Measurements from ENCODE around the gene SLC23A2. TPM values are rescaled to one million over a fixed set of nuclear protein-coding genes. Genes with fewer than 3 reads are reported as not detected.
"Not testable (repeated sequence)": the region's sequence is repeated elsewhere in the genome, so short reads cannot be mapped to it uniquely, and the experiment has no call there.

The SLC23A2 gene
- total RNA-seq, 4 donors from 2014 or later = 2.6 to 3.6 (median 3.1) TPM

- H3K4me3 ChIP-seq = no peak overlapping the region
- no peak overlapping the region for H3K27ac ChIP-seq
- ATAC-seq (no peak), DNase-seq (no peak)
- H3K36me3 ChIP-seq = no peaks in the 10 kb centered on the region
- in situ Hi-C loops (cut with MboI; ENCODE audit: low sequenced_read_pairs in 4 of 4) (no loop called here), intact Hi-C loops (cut with DNase I; ENCODE audit: low total_unique reads) (no loop called here)
- TF ChIP-seq POLR2A (IDR thresholded peaks at IDR 0.05) (no peak), CTCF (IDR thresholded peaks at IDR 0.05 in 4 of 5, conservative IDR thresholded peaks at IDR 0.05 in 1 of 5) (no peak)
- H3K27me3 ChIP-seq = no peaks in the 10 kb centered on the region
- H3K9me3 ChIP-seq = no peaks in the 10 kb centered on the region
- H3K4me1 ChIP-seq = no peaks in the 10 kb centered on the region
Observed at GRCh38 chr20:5024982-5025381, 23.7 kb upstream of the SLC23A2 start.

GRCh38 chr20:5024103-5024502 is 22.8 kb upstream of the SLC23A2 start:
- Histone ChIP-seq H3K27ac (no peak overlapping the region), H3K9me3 (no peaks in the 10 kb centered on the region), H3K36me3 (no peaks in the 10 kb centered on the region), H3K4me1 (no peaks in the 10 kb centered on the region), H3K4me3 (no peak overlapping the region), H3K27me3 (no peaks in the 10 kb centered on the region)
- TF ChIP-seq POLR2A (IDR thresholded peaks at IDR 0.05) = no peak
- no peak for TF ChIP-seq CTCF (IDR thresholded peaks at IDR 0.05 in 4 of 5, conservative IDR thresholded peaks at IDR 0.05 in 1 of 5)
- intact Hi-C loops (cut with DNase I; ENCODE audit: low total_unique reads) = no loop called here
- in situ Hi-C loops (cut with MboI; ENCODE audit: low sequenced_read_pairs in 4 of 4) = no loop called here
- DNase-seq = no peak
- ATAC-seq = no peak

GRCh38 chr20:5023171-5023570 is 21.9 kb upstream of the SLC23A2 start:
- intact Hi-C loops (cut with DNase I; ENCODE audit: low total_unique reads); H3K4me3 ChIP-seq; H3K9me3 ChIP-seq; ATAC-seq; DNase-seq; H3K36me3 ChIP-seq; H3K27ac ChIP-seq; in situ Hi-C loops (cut with MboI; ENCODE audit: low sequenced_read_pairs in 4 of 4); H3K27me3 ChIP-seq; H3K4me1 ChIP-seq: not testable (repeated sequence)

- in situ Hi-C loops (cut with MboI; ENCODE audit: low sequenced_read_pairs in 4 of 4) = no loop called here
- TF ChIP-seq POLR2A (IDR thresholded peaks at IDR 0.05) (no peak), CTCF (IDR thresholded peaks at IDR 0.05 in 4 of 5, conservative IDR thresholded peaks at IDR 0.05 in 1 of 5) (no peak)
- H3K4me3 ChIP-seq = no peak overlapping the region
- H3K9me3 ChIP-seq = no peaks in the 10 kb centered on the region
- H3K4me1 ChIP-seq = no peaks in the 10 kb centered on the region
- intact Hi-C loops (cut with DNase I; ENCODE audit: low total_unique reads) = no loop called here
- ATAC-seq (no peak), DNase-seq (no peak)
- H3K27ac ChIP-seq = no peak overlapping the region
- H3K27me3 ChIP-seq = no peaks in the 10 kb centered on the region
- H3K36me3 ChIP-seq = no peaks in the 10 kb centered on the region
Observed at GRCh38 chr20:5020760-5021159, 19.4 kb upstream of the SLC23A2 start.

GRCh38 chr20:5013682-5014447 is 12.6 kb upstream of the SLC23A2 start:
- H3K9me3 ChIP-seq = no peaks in the 10 kb centered on the region
- H3K4me1 ChIP-seq = no peaks in the 10 kb centered on the region
- DNase-seq (no peak), ATAC-seq (no peak)
- TF ChIP-seq POLR2A (IDR thresholded peaks at IDR 0.05) = no peak
- TF ChIP-seq CTCF (IDR thresholded peaks at IDR 0.05 in 4 of 5, conservative IDR thresholded peaks at IDR 0.05 in 1 of 5) = no peak
- no peak overlapping the region for H3K27ac ChIP-seq
- H3K36me3 ChIP-seq = no peaks in the 10 kb centered on the region
- intact Hi-C loops (cut with DNase I; ENCODE audit: low total_unique reads) = no loop called here
- H3K27me3 ChIP-seq = no peaks in the 10 kb centered on the region
- in situ Hi-C loops (cut with MboI; ENCODE audit: low sequenced_read_pairs in 4 of 4) = no loop called here
- H3K4me3 ChIP-seq = no peak overlapping the region
